Lung microvascular endothelial cell (primary cell): ENCODE measurements around the gene AMER2. TPM values are rescaled to one million over a fixed set of nuclear protein-coding genes. Genes with fewer than 3 reads are reported as not detected.

Experiments used
- DNase-seq, 2 donors: peaks; one replicate each; pipeline versions ENCODE4 v3.0.0 to v3.0.0-alpha.2; 2010; ENCODE audit warnings: low read depth in 2 of 2
- total RNA-seq: library from RNA; depleted of rRNA; stranded (reverse); fragments of >200 nt; gene quantifications from 2 replicates; pipeline ENCODE4 v1.2.1, GENCODE V29; 2014

Gene AMER2
- total RNA-seq, 1 donor from 2014 or later = not detected

DNA sequence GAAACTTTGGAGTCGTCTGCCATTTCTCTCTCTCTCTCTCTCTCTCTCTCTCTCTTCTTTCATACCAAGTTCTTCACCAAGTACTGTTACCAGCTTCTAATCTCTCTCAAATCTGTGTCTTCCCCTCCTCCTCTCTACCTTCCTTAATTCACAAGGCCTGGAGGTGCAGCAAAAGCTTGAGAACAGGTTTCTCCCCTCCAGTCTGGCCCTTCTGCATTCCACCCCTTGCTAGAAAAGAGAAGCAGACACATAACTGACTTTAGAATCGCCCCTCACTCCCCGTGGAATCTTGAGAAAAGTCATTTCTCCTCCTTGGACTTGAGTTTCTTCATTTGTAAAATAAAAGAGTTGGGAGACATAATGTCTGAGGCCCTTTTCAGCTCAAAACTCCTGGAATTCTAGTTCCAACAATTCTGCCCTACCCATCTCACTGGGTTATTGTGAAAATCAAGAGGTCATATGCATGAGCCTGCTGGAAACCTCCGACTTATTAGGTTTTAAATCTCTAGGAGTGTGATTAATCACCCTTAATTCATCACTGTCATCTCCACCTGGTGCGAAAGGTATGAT lies 20.4 kb downstream of the AMER2 start:
- DNase-seq = no peak

DNA sequence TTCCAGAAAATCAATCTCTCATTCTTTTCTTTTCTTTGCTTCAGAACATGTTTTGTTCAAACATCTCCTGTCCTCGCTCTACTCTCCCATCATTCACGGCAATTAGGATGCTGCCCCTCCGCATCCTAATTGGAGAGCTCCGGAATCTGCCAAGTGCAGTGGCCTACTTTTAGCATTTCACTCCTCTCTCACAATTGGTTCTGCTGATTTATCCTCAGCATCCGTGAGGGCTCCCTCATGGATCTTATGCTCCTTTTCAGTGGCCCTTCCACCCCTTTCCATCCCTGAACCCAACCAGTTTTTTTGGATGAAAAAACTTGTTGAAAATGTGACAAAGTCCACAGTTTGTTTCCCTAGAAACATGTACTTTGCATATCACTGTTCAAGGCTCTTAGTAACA lies 22.4 kb downstream of the AMER2 start:
- no peak for DNase-seq

DNA sequence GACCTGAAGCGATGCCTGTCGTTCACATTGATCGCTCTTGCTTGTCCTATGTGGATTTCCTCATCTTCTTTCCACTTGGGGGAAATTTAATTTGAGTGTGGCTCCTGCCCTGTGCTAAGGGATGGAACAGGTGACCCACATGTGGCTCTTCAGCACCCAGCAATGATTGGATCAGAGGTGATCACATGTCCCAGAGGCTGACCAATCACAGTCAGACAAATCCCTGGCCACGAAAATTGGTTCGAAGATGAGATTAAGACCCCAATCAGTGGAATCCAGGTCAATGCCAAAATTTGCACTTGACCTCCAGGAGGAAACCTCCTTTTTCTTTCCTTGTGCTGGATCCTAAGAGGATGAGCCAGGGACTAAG lies 23.7 kb downstream of the AMER2 start:
- DNase-seq = no peak

DNA sequence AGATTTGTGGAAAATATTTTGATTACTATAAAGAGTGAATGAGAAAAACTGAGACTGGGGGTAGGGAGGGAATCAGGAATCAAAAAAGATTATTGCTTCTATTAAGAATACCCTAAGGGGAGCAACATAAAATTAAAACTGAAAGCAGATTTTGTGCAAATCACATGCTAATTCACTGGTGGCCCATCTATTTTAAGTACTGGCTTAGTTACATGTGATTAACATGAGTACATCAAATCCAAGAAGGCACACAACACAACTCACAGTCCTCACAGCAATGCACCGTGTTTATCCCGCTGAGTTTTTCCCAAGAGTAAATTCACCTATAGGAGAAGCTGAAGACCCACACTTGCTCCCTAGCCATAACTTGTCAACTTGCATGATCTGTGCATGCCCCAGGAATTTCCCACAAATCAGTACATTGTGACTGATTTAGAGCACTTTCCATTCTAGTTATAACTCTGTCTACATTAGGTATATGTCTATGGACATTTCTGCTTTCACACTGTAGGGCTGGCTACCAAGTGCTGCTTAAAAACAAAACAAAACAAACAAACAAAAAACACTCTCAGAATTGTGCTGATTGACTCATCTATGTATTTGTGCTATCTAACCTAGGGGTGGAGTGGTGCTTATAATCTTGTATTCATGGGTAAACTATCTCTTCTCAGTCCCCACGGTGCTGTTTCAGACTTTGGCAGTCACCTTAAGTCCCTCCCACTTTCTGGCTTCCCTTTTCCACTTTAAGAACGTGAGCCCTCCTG lies 24.3 kb downstream of the AMER2 start:
- DNase-seq = no peak

DNA sequence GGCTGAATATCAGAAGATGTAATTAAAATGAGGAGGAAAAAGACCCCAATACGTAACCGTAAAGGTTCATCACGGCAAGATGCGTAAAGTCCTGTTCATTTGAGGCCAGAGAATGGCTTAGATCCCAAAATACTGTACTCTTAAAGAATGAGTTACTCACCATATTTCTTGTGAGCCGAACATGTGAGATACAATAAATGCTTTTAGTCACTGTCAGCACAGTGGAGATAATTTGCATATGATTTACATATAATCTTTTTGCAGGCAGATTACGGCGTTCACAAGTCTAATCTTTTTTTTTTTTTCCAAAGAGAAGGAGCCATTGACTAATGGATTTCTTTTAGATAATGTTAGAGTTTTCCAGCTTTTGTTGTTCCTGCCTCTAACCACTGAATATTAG lies 28.4 kb downstream of the AMER2 start:
- no peak for DNase-seq

DNA sequence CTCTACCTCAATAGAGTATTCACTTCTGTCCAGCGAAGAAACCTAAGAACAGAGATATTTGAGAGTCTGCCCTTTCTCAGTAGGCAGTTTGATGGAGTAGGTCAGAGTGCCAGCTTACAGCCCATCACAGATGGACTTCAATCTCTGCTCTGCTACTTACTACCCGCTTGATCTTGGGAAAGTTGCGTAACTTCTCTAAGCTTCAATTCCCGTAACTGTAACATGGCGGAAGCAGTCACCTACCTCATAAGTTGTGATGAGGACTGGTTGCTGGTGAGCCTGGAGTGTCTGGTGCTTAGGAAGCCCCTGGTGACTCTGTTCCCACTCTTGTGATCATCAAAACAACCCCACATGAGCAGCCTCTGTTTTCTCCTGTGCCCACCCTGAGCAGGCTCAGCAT lies 31.0 kb downstream of the AMER2 start:
- no peak for DNase-seq

DNA sequence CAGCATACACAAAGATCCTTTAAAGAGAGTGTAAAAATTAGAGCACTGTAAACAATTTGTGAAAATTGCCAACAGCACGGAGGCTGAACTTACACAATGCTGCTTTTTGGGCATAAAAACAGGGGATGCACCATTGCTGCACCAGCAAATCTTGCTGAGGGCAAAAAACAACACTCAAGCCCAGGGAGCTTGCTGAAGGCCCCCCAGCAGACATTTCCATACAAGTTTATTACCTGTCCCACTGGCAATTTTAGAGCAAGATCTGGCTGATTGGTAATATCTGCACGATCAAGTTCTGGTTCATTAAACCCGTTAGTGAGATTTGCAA lies 34.3 kb downstream of the AMER2 start:
- DNase-seq = no peak

DNA sequence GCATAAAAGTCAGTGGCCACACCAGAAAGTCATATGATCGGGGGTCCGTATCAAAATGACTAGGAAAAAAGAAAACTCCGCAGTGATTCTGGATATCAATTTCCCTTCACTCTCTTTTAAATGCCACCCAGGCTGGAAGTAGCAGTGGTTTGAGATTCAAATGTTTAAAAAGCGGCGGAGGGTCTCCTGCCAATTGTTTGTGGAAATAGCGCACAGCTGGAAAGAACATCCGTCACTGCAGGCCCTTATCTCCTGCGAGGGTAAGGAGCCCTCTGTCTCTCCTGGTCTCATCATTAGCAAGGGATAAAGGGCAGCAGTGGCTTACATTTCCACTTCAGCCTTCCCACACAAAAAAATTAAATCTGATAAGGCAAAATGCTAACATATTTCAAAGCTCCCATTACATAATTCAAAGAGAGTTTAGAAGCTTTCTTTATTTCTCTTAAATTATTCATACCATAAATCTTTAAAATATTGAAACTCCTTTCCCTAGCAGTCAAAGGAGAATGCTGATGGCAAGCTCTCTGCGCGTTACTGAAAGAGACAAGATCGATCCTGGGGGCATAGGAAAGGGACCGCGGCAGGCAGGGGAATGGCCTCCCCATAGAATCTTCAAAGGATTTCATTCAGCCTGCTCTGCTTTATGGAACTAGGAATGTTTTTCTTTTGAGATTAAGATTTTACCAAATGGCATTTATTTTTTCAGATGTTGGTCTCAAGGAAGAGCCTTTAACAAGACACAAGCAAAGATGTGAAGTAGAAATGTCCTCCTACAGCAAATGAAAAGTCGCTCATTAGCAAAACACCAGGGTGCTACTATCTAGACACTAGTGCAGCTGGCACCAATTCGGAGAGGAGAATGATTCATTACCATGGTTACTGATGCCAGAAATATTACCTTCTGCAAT lies 35.0 kb downstream of the AMER2 start:
- no peak for DNase-seq

DNA sequence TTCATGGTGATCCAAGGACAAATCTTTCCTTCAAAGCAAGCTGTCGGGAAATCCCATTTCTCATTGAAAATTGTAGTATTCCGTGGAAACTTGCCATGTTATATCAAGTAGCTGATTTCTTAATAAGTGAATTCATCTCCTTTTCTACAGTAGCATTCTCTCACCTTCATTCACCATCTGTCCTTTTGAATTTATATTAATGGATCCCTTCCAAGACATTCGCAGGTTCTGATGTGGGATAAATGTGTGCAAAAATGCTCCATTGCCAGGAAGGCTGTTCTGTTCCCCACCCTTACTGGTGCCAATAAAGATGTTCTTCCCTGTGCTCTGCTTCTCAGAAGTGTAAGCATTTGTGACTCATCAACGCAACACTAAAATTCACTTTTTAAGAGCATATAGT lies 36.2 kb downstream of the AMER2 start:
- DNase-seq = no peak

DNA sequence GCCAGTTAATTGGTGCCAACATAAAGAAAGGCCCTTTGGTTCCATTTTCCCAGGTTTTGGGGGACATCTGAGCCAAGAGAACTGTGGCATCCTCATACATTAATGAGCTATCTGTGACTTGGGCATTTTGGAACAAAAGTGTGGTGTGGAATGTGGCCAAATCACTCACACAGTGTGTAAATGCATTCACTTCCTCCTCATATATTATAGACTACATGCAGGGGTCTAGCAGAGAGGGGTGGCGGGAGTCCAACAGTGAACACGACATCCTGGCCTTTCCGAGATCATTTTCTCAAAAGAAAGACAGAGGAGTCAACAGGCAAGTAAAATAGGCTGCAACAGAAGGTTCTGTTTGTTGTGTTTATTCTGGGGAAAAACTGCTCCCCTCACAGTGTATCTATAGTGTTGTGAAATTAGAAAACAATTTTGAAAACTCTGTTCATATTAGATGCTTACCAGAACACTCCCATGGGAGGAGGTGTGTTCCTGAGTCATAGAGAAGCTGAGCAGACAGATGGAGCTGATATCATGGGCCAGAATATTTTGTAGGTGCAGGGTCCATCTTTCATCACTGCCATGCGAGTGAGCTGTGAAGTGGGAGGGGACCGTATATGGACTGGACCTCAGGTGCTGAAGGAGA lies 39.2 kb downstream of the AMER2 start:
- no peak for DNase-seq

DNA sequence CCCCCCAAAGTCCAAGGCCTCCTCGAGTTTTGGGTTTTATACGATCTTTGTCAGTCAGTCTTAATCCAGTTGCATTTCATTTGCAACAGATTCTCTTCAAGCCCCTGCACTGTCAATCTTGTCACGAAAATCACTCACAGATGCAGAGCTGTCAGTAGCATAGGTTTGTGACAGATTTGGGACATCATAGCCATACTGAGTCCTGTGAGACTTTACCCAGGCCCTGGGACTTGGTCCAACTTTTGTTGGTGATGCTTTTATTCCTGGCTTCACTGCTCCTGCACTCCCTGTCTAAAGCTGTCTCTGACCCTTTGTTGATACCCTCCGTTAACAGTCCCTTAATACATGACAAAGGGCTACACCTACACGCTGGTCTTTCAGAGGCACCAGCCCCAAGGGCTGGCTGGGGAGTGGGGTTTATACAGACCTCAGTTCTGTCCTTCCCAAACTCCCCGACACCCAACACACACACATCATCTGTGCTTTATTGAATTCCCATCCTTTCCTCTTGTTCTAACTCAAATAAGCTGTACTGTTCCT lies 40.1 kb downstream of the AMER2 start:
- DNase-seq = no peak

DNA sequence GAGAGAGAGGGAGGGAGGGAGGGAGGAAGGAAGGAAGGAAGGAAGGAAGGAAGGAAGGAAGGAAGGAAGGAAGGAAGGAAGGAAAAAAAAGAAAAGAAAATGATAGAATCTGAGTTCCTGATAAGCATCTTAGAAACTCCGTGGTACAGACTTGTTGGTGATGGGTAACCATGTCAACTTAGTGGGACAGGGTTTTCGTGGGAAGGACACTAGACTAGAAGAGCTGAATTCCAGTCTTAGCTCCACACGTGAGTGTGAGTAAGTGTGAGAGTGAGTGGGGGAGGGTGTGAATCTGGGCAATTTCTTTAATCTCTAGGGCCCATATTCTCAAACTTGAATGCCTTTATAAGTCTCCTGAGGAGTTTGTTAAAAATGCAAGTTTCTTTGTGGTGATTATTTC lies 41.1 kb downstream of the AMER2 start:
- no peak for DNase-seq

DNA sequence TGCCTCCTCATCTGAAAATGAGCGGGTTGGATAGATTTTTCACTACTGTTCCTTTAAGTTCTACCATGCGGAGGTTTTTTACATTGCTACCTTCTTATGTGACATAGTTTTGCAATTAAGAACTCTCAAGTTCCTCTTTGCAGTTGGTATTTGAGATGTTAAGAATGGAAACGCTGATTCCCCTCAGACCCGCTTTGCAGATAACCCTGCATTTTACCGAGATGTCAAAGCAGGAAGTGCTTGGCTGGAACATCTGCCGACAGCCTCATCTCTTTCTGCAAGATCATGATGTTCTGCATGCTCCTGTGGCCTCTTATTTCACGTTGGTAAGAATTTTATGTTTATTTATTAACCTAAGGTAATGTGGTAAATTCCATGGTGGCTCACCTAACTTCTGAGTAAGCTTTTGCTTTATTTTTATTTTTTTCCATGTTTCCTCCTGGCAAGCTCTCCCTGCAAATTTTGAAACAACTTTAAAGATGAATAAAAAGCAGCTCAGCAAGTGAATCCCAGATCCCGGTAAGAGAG lies 53.6 kb downstream of the AMER2 start:
- DNase-seq = no peak

DNA sequence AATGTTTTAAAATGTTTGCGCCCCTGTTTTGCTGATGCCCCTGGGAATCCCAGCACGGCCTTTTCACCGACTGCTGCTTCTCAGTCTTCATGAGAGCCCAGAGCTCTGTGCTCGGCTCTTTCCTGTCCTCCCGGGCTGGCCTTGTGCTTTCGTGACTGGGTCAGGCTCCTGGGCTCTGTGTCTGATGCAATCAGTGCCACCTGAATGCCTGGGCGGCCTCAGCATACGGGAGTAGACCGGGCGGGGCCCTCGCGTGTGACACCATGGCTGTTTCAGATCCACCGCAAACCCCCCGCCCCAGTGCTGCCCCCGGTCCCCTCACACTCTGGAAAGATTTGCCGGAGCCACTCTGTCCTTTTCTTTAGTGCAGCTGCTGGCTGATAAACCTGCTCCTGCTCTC lies 54.8 kb downstream of the AMER2 start:
- DNase-seq = no peak

DNA sequence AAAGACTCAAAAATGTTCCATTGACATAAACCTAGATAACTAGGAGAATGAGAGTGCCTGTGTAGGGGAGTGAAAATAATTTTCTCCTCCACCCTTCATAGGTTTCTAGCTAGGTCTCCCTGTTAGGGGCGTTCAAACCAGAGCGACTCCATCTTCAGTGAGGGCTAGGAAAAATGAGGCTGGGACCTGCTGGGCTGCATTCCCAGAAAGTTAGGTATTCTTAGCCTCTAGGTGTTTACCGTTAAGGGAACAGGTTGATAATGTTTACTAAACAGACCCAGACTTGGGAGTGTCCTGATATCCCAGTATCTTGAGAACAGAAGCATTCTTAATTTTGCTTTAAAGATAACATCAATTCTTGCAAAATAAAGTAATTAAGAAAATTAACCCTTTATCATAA lies 56.0 kb downstream of the AMER2 start:
- no peak for DNase-seq

DNA sequence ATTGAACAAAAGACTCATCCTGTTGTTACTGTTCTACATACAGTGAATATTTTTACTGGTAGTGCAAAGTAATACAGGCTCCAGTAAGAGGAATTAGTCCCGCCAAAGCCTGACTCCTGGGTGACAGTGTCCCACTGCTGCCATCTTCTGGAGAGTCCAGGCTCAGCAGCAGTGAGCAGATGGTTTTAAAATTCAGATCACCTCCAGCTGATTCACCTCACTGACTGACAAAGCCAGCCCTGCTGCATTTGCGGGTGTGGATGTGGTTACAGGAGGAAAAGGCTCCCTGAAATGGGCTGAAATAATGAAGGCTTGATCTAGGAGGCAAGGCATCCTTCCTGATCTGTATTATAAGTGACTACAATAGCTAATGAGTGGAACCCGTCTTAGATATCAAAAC lies 57.9 kb downstream of the AMER2 start:
- peak; percentile 66 to 79 for DNase-seq

DNA sequence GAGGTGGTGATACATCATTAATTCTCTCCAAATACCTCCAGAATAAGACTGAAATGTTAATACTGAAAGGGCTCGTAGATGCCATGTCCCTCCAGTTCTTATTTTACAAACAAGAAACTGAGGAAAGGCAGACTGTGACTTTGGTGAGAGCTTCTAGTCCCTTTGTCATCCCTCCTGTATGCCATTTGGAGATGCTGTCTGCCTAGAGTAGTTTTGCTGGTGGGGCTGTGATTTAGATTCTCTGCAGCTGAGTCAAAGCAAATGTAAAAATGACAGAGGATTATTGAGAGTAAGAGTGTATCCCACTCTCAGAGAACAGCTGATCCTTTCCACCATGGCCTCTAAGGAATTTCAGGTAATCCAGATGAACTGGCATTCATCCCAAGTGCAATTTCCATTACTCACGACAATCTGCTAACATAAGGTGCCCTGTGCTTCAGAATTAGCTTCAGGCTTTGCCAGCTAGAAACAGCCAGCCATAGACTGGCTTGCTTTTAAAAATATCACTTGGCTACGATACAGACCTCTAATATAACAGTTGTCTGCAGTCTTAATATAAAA lies 59.3 kb downstream of the AMER2 start:
- DNase-seq = no peak
